HL-60 (cell line): ENCODE results near the gene ARHGAP26.

Experiments used
- GABPA ChIP-seq: IDR thresholded peaks from 2 replicates; pipeline ENCODE4 v1.6.1; 2012; ENCODE audit warnings: low read depth
- POLR2AphosphoS5 ChIP-seq: IDR thresholded peaks from 2 replicates; pipeline ENCODE4 v1.6.1; 2012; ENCODE audit warnings: low read depth
- SPI1 ChIP-seq: IDR thresholded peaks from 2 replicates; pipeline ENCODE4 v1.6.1; 2012; ENCODE audit warnings: low read depth, mild to moderate bottlenecking, borderline replicate concordance
- TF ChIP-seq, protein P1 (sequence below): IDR thresholded peaks from one replicate; pipeline ENCODE4 v1.5.1; 2011; ENCODE audit warnings: low read length, control low read depth, inconsistent platforms; ENCODE audit not compliant: insufficient read depth
- TF ChIP-seq, protein P2 (sequence below): IDR thresholded peaks from 2 replicates; pipeline ENCODE4 v1.6.1; 2012; ENCODE audit warnings: low read depth; ENCODE audit not compliant: insufficient replicate concordance

DNA sequence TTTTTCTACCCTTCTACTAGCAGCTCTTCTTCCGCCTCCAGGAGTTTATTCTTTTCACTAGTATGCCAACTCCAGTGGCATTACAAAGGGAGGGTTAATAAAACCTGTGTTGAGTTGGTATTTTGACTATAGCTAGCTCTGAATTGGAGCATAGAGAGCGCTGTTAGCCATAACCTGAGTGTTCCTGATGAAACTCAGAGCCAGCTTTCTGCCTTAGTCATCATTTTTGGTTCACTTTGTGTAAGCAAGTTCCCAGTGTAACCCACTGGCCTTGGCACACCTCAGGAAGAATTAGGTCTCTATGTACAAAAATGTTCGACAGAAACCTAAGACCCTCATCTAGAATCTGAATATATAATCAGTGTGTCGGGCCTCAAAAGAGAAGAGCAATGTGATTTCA lies 394.4 kb downstream of the ARHGAP26 start:
- TF ChIP-seq, protein P1, sequence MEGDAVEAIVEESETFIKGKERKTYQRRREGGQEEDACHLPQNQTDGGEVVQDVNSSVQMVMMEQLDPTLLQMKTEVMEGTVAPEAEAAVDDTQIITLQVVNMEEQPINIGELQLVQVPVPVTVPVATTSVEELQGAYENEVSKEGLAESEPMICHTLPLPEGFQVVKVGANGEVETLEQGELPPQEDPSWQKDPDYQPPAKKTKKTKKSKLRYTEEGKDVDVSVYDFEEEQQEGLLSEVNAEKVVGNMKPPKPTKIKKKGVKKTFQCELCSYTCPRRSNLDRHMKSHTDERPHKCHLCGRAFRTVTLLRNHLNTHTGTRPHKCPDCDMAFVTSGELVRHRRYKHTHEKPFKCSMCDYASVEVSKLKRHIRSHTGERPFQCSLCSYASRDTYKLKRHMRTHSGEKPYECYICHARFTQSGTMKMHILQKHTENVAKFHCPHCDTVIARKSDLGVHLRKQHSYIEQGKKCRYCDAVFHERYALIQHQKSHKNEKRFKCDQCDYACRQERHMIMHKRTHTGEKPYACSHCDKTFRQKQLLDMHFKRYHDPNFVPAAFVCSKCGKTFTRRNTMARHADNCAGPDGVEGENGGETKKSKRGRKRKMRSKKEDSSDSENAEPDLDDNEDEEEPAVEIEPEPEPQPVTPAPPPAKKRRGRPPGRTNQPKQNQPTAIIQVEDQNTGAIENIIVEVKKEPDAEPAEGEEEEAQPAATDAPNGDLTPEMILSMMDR = no peak
- TF ChIP-seq POLR2AphosphoS5 (no peak), GABPA (no peak), SPI1 (no peak)
- TF ChIP-seq, protein P2, sequence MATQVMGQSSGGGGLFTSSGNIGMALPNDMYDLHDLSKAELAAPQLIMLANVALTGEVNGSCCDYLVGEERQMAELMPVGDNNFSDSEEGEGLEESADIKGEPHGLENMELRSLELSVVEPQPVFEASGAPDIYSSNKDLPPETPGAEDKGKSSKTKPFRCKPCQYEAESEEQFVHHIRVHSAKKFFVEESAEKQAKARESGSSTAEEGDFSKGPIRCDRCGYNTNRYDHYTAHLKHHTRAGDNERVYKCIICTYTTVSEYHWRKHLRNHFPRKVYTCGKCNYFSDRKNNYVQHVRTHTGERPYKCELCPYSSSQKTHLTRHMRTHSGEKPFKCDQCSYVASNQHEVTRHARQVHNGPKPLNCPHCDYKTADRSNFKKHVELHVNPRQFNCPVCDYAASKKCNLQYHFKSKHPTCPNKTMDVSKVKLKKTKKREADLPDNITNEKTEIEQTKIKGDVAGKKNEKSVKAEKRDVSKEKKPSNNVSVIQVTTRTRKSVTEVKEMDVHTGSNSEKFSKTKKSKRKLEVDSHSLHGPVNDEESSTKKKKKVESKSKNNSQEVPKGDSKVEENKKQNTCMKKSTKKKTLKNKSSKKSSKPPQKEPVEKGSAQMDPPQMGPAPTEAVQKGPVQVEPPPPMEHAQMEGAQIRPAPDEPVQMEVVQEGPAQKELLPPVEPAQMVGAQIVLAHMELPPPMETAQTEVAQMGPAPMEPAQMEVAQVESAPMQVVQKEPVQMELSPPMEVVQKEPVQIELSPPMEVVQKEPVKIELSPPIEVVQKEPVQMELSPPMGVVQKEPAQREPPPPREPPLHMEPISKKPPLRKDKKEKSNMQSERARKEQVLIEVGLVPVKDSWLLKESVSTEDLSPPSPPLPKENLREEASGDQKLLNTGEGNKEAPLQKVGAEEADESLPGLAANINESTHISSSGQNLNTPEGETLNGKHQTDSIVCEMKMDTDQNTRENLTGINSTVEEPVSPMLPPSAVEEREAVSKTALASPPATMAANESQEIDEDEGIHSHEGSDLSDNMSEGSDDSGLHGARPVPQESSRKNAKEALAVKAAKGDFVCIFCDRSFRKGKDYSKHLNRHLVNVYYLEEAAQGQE = no peak
